Endothelial cell of umbilical vein (primary cell): ENCODE measurements around the gene PDE1C.

Source experiments
- CTCF ChIP-seq, 2 donors: IDR thresholded peaks; 1 replicate in 1 of 2; 2 replicates in 1 of 2; pipeline ENCODE4 v1.5.1; 2011; ENCODE audit warnings: low read length in 2 of 2, mild to moderate bottlenecking in 2 of 2, moderate library complexity in 2 of 2, control low read depth in 1 of 2, inconsistent platforms in 1 of 2, low read depth in 1 of 2; ENCODE audit not compliant: insufficient read depth in 1 of 2; ENCODE audit errors: extremely low read depth in 1 of 2
- EZH2 ChIP-seq: IDR thresholded peaks from 2 replicates; pipeline ENCODE4 v1.6.1; 2012; ENCODE audit warnings: borderline replicate concordance, low read depth, mild to moderate bottlenecking, moderate library complexity, low read length, inconsistent platforms; ENCODE audit not compliant: severe bottlenecking
- FOS ChIP-seq: IDR thresholded peaks from 2 replicates; pipeline ENCODE4 v1.6.1; 2011; ENCODE audit warnings: mild to moderate bottlenecking, low read length, moderate library complexity, borderline replicate concordance; ENCODE audit not compliant: insufficient read depth
- JUN ChIP-seq: IDR thresholded peaks from 2 replicates; pipeline ENCODE4 v1.6.1; 2011; ENCODE audit warnings: borderline replicate concordance, low read depth; ENCODE audit not compliant: insufficient read length, insufficient read depth
- MAX ChIP-seq: IDR thresholded peaks from 2 replicates; pipeline ENCODE4 v1.6.1; 2011; ENCODE audit not compliant: insufficient read depth, insufficient read length
- POLR2A ChIP-seq: IDR thresholded peaks from 2 replicates; pipeline ENCODE4 v1.6.1; 2012; ENCODE audit warnings: low read depth, mild to moderate bottlenecking, control low read depth, low read length
- POLR2AphosphoS5 ChIP-seq: IDR thresholded peaks from 2 replicates; pipeline ENCODE4 v1.6.1; 2012; ENCODE audit warnings: low read depth, mild to moderate bottlenecking, control low read depth, low read length, moderate library complexity; ENCODE audit not compliant: insufficient read depth

GRCh38 chr7:32068411-32069101 is 1.7 kb downstream of the PDE1C start:
- TF ChIP-seq CTCF (IDR thresholded peaks at IDR 0.05; ENCODE audit: extremely low read depth in 1 of 2, insufficient read depth in 1 of 2, low read depth in 1 of 2, low read length in 2 of 2) (no peak), POLR2A (no peak), POLR2AphosphoS5 (no peak), EZH2 (no peak), FOS (no peak), MAX (no peak), JUN (no peak)
